Measurements from ENCODE around the gene SMAD4.
"Not testable (repeated sequence)": the region's sequence is repeated elsewhere in the genome, so short reads cannot be mapped to it uniquely, and the experiment has no call there.

The SMAD4 gene

DNA sequence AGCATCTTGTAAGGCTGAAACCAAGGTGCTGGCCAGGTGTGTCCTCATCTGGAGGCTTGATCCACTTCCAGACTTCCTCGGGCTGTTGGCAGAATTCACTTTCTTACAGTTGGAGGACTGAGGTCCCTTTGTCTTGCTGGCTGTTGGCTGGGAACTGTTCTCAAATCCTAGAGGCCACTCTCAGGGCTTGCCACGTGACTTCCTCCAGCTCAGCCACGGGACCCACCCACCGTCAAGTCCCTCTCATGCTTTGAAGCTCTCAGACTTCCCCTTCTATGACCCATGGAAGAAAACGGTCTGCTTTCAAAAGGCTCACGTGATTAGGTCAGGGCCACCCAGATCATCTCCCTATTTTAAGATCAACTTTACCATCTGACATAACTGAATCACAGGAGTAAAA lies 77.1 kb downstream of the SMAD4 start:
- no peak overlapping the region for H3K27ac ChIP-seq
- no peak for TF ChIP-seq CTCF (conservative IDR thresholded peaks at IDR 0.05)

DNA sequence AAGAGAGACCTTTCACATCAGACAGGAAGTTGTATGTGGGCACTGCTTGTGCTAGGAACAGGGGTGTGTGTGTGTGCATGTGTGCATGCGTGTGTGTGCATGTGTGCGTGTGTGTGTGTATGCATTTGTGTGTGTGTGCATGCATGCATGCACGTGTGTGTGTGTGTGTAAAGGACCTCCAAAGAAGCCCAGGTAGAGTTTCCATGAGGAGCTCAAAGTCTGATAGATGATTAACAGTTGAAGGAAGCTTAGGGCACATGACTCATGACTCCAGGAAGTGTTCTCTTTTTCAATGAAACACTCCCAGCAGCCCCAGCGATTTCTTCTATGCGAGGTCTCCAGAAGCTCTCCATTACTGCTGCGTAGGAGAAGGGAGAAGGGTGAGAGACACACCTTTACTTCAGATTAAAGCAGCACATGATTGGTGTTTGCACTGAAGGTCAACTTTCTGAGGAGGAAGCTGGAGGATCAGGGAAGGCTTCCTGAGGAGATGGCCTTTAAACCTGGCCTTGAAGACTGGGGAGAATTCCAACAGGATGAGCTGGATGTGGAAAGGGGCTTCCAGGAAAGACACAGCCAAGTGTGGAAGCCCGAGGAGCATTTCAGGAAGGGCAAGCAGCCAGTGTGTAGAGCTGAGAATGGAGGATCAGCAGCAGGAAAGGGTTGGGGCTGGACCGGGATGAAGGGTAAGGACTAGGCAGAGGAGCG lies 77.7 kb downstream of the SMAD4 start:
- TF ChIP-seq CTCF (conservative IDR thresholded peaks at IDR 0.05): no peak
- no peak overlapping the region for H3K27ac ChIP-seq

DNA sequence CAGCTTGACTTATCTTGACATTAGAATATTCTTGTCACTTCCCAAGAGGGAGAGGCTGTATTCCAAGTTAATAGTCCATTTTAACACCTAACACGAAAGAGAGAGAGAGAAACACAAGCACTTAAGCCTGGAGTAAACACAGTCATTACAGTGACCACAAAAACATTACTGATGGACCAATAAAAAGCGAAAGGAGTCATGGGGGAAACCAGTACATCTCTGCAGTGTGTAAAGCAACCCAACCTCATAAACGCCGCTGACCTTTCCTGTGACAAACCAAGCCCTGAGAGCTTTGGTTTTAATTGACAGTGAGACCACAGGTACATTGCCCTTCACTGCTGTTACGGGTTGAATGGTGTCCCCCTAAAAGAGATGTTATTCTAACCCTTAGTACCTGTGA lies 78.3 kb downstream of the SMAD4 start:
- no peak for TF ChIP-seq CTCF (conservative IDR thresholded peaks at IDR 0.05)
- no peak overlapping the region for H3K27ac ChIP-seq

DNA sequence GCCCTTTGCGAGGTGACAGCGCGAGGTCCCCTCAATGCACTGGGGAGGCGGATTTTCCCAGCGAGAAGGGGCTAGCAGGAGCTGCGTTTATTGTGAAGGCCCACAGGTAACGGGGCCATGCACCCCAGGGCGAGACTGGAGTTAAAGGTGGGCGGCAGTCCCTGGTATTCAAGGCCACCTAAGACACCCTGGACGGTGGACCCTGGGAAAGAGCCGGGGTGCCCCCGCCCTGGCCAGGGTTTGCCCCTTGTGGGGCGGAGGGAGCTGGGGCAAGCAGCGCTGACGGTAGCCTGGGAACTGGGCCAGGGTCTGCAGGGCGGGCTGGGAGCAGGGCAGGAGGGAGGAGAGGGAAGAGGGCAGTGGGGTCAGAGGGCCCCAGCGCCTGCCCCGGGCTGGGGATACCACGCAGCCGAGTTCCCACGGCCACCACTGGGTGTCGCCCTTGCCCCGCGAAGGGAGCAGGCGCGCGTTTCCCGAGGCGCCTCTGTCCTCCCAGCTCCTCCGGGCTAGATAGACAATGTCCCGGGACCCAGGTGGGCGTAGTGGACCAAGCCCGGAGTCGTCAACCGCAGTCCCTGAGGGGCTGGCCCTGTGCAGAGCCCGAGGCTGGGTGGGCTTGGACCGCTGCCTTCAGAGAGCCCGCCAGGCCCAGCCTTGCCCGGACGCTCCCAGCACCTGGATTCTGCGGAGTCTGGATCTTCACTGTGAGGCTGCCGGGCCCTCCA lies 80.2 kb downstream of the SMAD4 start:
- no peak overlapping the region for H3K27ac ChIP-seq
- peak; percentile 93 for TF ChIP-seq CTCF (conservative IDR thresholded peaks at IDR 0.05)

DNA sequence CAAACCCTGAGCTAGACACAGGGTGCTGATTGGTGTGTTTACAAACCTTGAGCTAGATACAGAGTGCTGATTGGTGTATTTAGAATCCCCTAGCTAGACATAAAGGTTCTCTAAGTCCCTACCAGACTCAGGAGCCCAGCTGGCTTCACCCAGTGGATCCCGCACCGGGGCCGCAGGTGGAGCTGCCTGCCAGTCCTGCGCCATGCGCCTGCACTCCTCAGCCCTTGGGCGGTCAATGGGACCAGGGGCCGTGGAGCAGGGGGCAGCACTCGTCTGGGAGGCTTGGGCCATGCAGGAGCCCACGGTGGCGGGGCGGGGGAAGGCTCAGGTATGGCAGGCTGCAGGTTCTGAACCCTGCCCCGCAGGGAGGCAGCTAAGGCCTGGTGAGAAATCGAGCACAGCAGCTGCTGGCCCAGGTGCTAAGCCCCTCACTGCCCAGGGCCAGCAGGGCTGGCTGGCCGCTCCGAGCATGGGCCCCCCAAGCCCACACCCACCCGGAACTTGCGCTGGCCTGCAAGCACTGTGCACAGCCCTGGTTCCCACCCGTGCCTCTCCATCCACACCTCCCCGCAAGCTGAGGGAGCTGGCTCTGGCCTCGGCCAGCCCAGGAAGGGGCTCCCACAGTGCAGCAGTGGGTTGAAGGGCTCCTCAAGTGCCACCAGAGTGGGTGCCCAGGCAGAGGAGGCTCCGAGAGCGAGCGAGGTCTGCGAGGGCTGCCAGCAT lies 81.8 kb downstream of the SMAD4 start:
- not testable (repeated sequence) for H3K27ac ChIP-seq

- H3K27ac ChIP-seq: not testable (repeated sequence)
These were observed 87.0 kb downstream of the SMAD4 start for GRCh38 chr18:51116996-51117395.

DNA sequence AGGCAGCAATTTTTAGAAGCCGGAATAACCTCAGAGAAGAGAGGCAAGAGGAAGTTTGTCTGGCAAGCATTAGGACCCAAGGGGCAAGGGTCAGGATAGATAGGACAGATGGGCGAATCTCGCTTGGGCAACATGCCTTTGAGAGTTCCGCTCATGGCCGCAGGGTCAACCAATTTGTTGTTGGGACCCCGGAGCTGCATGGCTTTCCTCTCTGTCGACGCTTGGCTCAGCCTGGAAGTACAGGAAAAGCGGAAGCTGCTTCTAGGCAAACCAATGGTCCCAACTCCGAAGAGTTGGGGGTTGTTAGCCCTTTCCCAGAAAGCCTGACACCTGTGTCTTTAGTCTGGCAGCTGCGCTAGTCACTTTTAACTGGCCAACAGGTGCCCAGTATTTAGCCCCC lies 89.5 kb downstream of the SMAD4 start:
- not testable (repeated sequence) for H3K27ac ChIP-seq

GRCh38 chr18:51119976-51120375 lies 90.0 kb downstream of the SMAD4 start:
- not testable (repeated sequence) for H3K27ac ChIP-seq

GRCh38 chr18:51120809-51121596 lies 91.0 kb downstream of the SMAD4 start:
- no peak overlapping the region for H3K27ac ChIP-seq
- no peak for TF ChIP-seq CTCF (conservative IDR thresholded peaks at IDR 0.05)

Data from VCaP (cell line).